Motor neuron (in vitro differentiated cells): ENCODE measurements around the gene GSG1L2. TPM values are rescaled to one million over a fixed set of nuclear protein-coding genes. Genes with fewer than 3 reads are reported as not detected.

Experiments used
- ATAC-seq, 8 experiments: fragments of 200-7000 bp; cut with Tn5 transposase; replicated peaks in 6 of 8; 2 replicates each; pipeline ENCODE4 v1.8.0; 2021; ENCODE audit warnings: mild to moderate bottlenecking in 8 of 8, moderate library complexity in 8 of 8
- H3K27ac ChIP-seq, 2 donors: fragments of 250-450 bp; sonication (Bioruptor Pico); 2 replicates each; pipeline ENCODE4 v1.9.0; 2021; ENCODE audit warnings: antibody characterized with exemption in 2 of 2, mild to moderate bottlenecking in 2 of 2, moderate library complexity in 1 of 2
- H3K4me1 ChIP-seq, 2 donors: fragments of 250-450 bp; sonication (Bioruptor Pico); replicated peaks in 1 of 2; 2 replicates each; pipeline ENCODE4 v1.6.1; 2021; ENCODE audit warnings: antibody characterized with exemption in 2 of 2, mild to moderate bottlenecking in 2 of 2, moderate library complexity in 1 of 2
- H3K4me3 ChIP-seq, 5 donors: fragments of 250-450 bp; sonication (Bioruptor Pico); 2 replicates each; pipeline ENCODE4 v1.9.0; 2021; ENCODE audit warnings: antibody characterized with exemption in 5 of 5, mild to moderate bottlenecking in 5 of 5, moderate library complexity in 4 of 5
- WGBS, 10 experiments: fragments of 450-650 bp; shearing (Covaris generic); methylation state at CpG; one replicate each; pipeline ENCODE4 v1.0.0; 2022; 5-methylcytosine and 5-hydroxymethylcytosine counted together
- in situ Hi-C, 9 experiments: fragments of 400-800 bp; cut with MboI; loops; one replicate each; pipeline ENCODE4 v1.15.0; 2021; ENCODE audit warnings: low sequenced_read_pairs in 9 of 9, low pct_unique_long_range_greater_than_20kb in 2 of 9; ENCODE audit not compliant: unreplicated experiment in 9 of 9
- total RNA-seq, 8 experiments: library from RNA; unstranded; fragments of 300-600 nt; gene quantifications; 2 replicates each; pipeline versions ENCODE4 v1.2.3 to v1.2.4, GENCODE V29; 2022

Gene GSG1L2
- total RNA-seq, 8 experiments from 2014 or later: not detected

DNA sequence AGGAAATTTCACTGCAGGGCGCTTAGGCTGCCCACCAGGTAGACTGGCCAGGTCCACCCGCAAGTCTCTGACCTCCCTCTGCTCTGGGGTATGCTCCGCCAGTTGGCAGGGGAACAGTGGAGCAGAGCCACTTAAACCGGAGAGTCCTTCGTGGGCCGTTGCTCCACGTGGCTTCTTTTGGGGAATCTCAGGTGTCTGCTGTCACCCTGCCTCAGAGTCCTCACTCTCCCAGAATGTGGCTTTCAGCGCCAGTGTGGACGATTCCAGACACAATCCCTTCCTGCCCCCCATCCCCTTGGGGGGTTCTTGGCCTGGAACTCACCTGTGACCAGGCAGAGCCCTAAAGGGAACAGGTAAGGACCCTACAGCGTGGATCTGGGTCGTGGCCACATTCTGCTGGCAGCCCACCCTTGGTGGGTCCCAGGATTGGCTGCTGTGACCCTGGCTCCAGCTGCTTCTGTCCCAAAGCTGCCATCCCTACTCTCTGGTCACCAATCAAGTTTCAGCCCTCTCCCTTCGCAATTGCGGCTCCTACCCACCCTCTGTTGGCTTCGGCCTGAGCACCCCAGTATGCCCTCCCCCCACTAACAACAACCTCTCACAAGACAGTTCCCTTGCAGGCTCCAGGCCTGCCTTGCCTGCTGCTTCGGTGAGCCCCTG lies 52.7 kb downstream of the GSG1L2 start:
- H3K4me1 ChIP-seq: no peaks in the 10 kb centered on the region
- no peak overlapping the region for H3K27ac ChIP-seq
- in situ Hi-C loops: no loop called here
- H3K4me3 ChIP-seq: no peak overlapping the region
- 0 to 94% (median 89%) methylated on average over 1 to 8 of the region's 15 CpGs; no CpG with 5 or more reads in 4 of the 10 experiments for WGBS, 10 experiments
- ATAC-seq: no peak

DNA sequence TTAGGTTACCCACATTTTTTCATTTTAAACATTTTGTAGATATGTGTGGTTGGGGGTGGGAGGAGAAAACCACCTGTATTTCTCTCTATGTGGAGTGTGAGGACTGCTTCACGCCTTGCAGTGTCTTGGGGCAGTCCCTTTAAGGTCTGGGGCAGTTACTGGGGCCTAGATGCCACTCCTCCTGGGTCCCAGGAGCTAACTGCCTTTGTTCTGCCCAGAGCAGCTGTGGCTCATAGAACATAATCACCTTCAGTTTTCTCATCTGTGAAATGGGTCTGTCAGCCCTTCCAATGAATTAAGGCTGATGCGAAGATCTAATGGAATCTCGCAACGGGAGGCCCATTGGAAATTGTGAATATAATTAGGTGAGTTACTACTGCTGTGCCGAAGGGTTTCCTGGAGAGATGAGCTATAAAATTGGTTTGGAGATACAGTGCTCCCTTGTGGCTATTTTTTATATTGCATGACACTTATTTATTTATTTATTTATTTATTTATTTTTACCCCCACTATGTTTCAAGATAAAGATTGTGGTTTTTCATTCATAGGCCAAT lies 53.4 kb downstream of the GSG1L2 start:
- peak in 1 of 8 experiments; percentile 19 for ATAC-seq
- H3K4me1 ChIP-seq: no peaks in the 10 kb centered on the region
- WGBS, 10 experiments: 3 to 62% (median 26%) methylated on average over 3 to 5 of the region's 5 CpGs; no CpG with 5 or more reads in 2 of the 10 experiments
- in situ Hi-C loops: no loop called here
- no peak overlapping the region for H3K4me3 ChIP-seq
- no peak overlapping the region for H3K27ac ChIP-seq

DNA sequence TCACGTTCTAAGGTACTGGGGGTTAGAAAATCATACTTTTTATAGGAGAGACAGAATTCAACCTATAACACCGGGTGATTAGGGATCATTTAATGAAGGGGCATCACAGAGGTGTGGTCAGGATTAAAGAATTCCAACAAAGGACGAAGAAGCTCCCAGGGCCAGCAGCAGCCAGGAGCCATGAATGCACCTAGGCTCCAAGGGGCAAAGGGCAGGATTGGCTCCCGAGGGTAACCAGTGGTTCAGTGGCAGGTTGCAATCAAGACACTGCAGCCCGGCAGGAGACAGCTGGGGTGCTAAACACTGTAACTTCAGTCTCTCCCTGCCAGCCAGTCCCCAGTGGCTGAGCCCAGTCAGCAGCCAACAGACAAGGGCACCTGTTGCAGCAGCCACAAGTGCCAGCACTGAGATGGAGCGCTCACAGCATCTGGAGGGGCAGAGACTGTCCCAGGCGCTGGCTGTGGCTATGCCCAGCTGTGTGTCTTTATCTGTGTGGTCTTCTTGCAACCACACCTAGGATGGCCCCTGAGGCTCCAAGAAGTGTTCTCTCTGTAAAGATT lies 54.4 kb downstream of the GSG1L2 start:
- in situ Hi-C loops: no loop called here
- Histone ChIP-seq H3K27ac (no peak overlapping the region), H3K4me3 (no peak overlapping the region), H3K4me1 (no peaks in the 10 kb centered on the region)
- ATAC-seq: no peak
- WGBS, 10 experiments: 52 to 86% (median 80%) methylated on average over 1 to 3 of the region's 7 CpGs; no CpG with 5 or more reads in 4 of the 10 experiments

DNA sequence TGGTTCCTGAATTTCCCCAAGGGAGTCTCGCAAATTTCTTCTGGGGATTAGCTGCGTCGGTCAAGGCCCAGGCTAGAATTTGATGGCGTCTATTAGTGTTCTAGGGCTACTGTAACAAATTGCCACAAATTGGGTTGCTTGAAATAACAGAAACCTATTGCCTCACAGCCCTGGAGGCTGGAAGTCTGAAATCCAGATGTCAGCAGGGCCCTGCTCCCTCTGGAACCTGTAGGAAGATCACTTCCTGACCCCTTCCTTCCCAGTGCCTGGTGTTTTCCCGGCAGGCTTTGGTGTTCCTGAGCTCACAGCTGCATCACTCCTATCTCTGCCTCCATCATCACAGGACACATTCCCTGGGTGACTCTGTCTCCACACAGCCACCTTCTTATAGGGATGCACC lies 54.9 kb downstream of the GSG1L2 start:
- in situ Hi-C loops: no loop called here
- Histone ChIP-seq H3K4me3 (no peak overlapping the region), H3K27ac (no peak overlapping the region), H3K4me1 (no peaks in the 10 kb centered on the region)
- ATAC-seq: no peak
- 40 to 100% (median 77%) methylated on average over 1 to 4 of the region's 5 CpGs; no CpG with 5 or more reads in 4 of the 10 experiments for WGBS, 10 experiments

DNA sequence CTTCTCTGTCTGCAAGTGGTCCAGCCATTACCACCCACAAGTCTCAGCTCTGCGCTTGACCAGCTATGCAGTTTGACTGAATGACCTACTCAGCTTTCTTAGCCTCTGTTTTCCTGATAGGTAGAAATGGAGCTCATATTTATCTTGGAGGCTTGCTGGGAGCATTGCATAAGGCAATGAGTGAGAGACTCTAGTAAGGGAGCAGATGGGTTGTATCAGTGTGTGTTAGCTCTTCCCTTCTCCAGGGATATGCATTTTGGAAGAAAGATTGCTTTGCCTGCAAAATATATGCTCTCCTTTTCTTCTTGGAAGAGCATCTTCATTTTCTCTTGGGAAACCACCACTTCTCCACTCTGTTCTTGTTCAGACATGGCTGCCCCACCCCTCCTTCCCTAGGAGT lies 56.6 kb downstream of the GSG1L2 start:
- no peak for ATAC-seq
- 20 to 88% (median 75%) methylated on average over 1 of the region's 1 CpG; no CpG with 5 or more reads in 5 of the 10 experiments for WGBS, 10 experiments
- H3K27ac ChIP-seq: no peak overlapping the region
- in situ Hi-C loops: no loop called here
- H3K4me3 ChIP-seq: no peak overlapping the region
- H3K4me1 ChIP-seq: no peaks in the 10 kb centered on the region

DNA sequence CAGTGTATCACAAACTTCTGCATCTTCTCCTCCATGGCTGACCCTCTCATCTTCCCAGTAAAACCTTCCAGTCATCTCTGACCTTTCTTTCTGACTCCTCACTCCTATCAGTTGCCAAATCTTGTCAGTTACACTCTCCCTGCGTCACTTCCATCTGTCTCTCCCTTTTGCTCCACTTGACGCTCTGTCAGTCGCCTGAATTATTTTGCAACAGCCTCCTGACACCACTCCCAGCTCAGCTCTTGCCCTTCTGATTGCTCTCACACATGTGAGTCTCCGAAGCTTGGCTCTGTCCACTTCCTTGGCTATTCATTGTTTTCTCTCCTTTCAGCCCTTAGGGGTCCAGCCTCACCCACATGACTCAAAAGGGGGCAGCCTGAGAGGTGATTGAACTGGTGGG lies 58.2 kb downstream of the GSG1L2 start:
- H3K27ac ChIP-seq: no peak overlapping the region
- H3K4me3 ChIP-seq: no peak overlapping the region
- WGBS, 10 experiments: 0 to 63% (median 38%) methylated on average over 1 to 4 of the region's 4 CpGs; no CpG with 5 or more reads in 1 of the 10 experiments
- in situ Hi-C loops: no loop called here
- H3K4me1 ChIP-seq: no peaks in the 10 kb centered on the region
- peak in 2 of 8 experiments; percentile 53 to 65 for ATAC-seq

DNA sequence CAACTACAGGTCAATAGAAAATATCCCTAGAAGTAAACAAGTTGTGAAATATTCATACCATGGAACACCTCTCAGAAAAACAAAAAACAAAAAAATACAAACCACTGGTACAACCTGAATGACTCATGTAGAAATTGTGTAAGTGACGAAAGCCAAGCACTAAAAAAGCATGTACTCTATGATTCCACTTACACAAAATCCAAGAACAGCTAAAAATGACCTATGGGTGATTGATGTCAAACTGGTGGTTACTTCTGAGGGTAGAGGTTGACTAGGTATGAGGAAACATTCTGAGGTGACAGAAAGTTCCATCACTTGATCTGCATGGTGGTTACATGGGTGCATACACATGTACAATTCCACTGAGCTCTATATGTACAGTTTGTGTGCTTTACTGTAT lies 61.6 kb downstream of the GSG1L2 start:
- ATAC-seq: no peak
- Histone ChIP-seq H3K4me1 (no peaks in the 10 kb centered on the region), H3K27ac (no peak overlapping the region), H3K4me3 (no peak overlapping the region)
- in situ Hi-C loops: no loop called here
- 0 to 100% (median 65%) methylated on average over 1 of the region's 1 CpG; no CpG with 5 or more reads in 4 of the 10 experiments for WGBS, 10 experiments

DNA sequence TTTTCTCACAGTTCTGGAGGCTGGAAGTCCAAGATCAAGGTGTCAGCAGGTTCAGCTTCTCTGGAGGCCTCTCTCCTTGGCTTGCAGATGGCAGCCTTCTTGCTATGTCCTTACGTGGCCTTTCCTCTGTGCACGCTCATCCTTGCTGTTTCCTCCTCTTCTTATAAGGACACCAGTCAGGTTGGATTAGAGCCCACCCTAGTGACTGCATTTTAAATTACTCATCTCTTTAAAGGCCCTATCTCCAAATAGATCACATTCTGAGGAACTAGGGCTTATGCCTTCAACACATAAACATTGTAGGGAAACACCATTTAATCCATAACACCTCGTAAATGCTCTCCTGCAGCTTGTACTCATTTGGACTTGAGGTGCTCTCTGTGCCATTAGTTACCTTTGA lies 66.8 kb downstream of the GSG1L2 start:
- in situ Hi-C loops: no loop called here
- no peak overlapping the region for H3K27ac ChIP-seq
- peaks cover 0 to 12% of the 10 kb centered on the region in 2 donors for H3K4me1 ChIP-seq
- 16 to 100% (median 69%) methylated on average over 1 to 3 of the region's 3 CpGs; no CpG with 5 or more reads in 3 of the 10 experiments for WGBS, 10 experiments
- no peak for ATAC-seq
- H3K4me3 ChIP-seq: no peak overlapping the region

Other genes starting within 250 kb of the GSG1L2 start
- 10 to 100 TPM; 44.1 to 98.1 (median 63.8) TPM for gene STX8, start 246.3 kb downstream of the GSG1L2 start, total RNA-seq
- gene CFAP52, start 245.4 kb downstream of the GSG1L2 start, total RNA-seq: 10 to 100 TPM in 1 of 8 experiments, 1 to 10 TPM in 2, under 1 TPM in 5; 0.15 to 62.3 (median 0.71) TPM
- 1 to 10 TPM in 3 of 8 experiments, under 1 TPM in 4, not detected in 1; 0.49 to 3.6 (median 0.90) TPM for gene USP43, start 176.6 kb downstream of the GSG1L2 start, total RNA-seq
- gene DHRS7C, start 30.5 kb downstream of the GSG1L2 start, total RNA-seq: not detected
- gene GLP2R, start 3.8 kb upstream of the GSG1L2 start, total RNA-seq: under 1 TPM in 6 of 8 experiments, not detected in 2; 0.09 to 0.52 (median 0.14) TPM
- 1 to 10 TPM in 1 of 8 experiments, under 1 TPM in 6, not detected in 1; 0.05 to 1.5 (median 0.29) TPM for gene RCVRN, start 83.2 kb upstream of the GSG1L2 start, total RNA-seq